Neuronal stem cell (in vitro differentiated cells): ENCODE data around the gene KAT2B. TPM values are rescaled to one million over a fixed set of nuclear protein-coding genes. Genes with fewer than 3 reads are reported as not detected.

Experiments
- DNase-seq: peaks from one replicate; pipeline ENCODE4 v3.0.0-alpha.2; 2013; ENCODE audit warnings: low spot score
- H2AFZ ChIP-seq: one replicate; pipeline ENCODE4 v1.6.1; 2013; ENCODE audit warnings: mild to moderate bottlenecking, low read length, inconsistent platforms
- H2AK5ac ChIP-seq: 2 replicates; pipeline ENCODE4 v1.6.1; 2013; ENCODE audit warnings: low read depth, mild to moderate bottlenecking, inconsistent platforms, low read length, moderate library complexity, mixed read lengths
- H2BK120ac ChIP-seq: 2 replicates; pipeline ENCODE4 v1.6.1; 2013; ENCODE audit warnings: low read depth, mild to moderate bottlenecking, inconsistent platforms, low read length, moderate library complexity, mixed read lengths
- H2BK12ac ChIP-seq: one replicate; pipeline ENCODE4 v1.6.1; 2013; ENCODE audit warnings: low read length, inconsistent platforms
- H2BK15ac ChIP-seq: 2 replicates; pipeline ENCODE4 v1.6.1; 2013; ENCODE audit warnings: mild to moderate bottlenecking, low read length, inconsistent platforms, mixed read lengths
- H2BK5ac ChIP-seq: one replicate; pipeline ENCODE4 v1.6.1; 2013; ENCODE audit warnings: inconsistent platforms, mild to moderate bottlenecking, low read length, moderate library complexity
- H3K14ac ChIP-seq: one replicate; pipeline ENCODE4 v1.6.1; 2013; ENCODE audit warnings: low read length, inconsistent platforms
- H3K18ac ChIP-seq: 2 replicates; pipeline ENCODE4 v1.6.1; 2013; ENCODE audit warnings: low read length, inconsistent platforms
- H3K23ac ChIP-seq: 2 replicates; pipeline ENCODE4 v1.6.1; 2013; ENCODE audit warnings: low read depth, mild to moderate bottlenecking, mixed read lengths, low read length, inconsistent platforms; ENCODE audit not compliant: poor library complexity
- H3K27ac ChIP-seq: replicated peaks from 3 replicates; pipeline ENCODE4 v1.5.1; 2013; ENCODE audit warnings: low read length, inconsistent platforms
- H3K27me3 ChIP-seq, 3 experiments: 2 replicates each; pipeline ENCODE4 v1.6.1; 2013; ENCODE audit warnings: low read length in 3 of 3, mild to moderate bottlenecking in 2 of 3, inconsistent platforms in 1 of 3, low read depth in 1 of 3, mixed read lengths in 1 of 3, moderate library complexity in 1 of 3; ENCODE audit not compliant: control insufficient read depth in 3 of 3, insufficient read depth in 3 of 3
- H3K36me3 ChIP-seq, 2 donors: replicated peaks in 1 of 2; 2 replicates each; pipeline ENCODE4 v1.6.1; 2013; ENCODE audit warnings: low read length in 2 of 2; ENCODE audit not compliant: control insufficient read depth in 2 of 2, insufficient read depth in 2 of 2
- H3K4ac ChIP-seq: 2 replicates; pipeline ENCODE4 v1.6.1; 2013; ENCODE audit warnings: inconsistent platforms, mild to moderate bottlenecking, low read length, moderate library complexity
- H3K4me1 ChIP-seq, 2 donors: 1 replicate in 1 of 2; 2 replicates in 1 of 2; pipeline ENCODE4 v1.6.1; 2013; ENCODE audit warnings: low read length in 2 of 2, low read depth in 1 of 2; ENCODE audit not compliant: control insufficient read depth in 2 of 2, insufficient read depth in 1 of 2
- H3K4me2 ChIP-seq: one replicate; pipeline ENCODE4 v1.6.1; 2013; ENCODE audit warnings: mild to moderate bottlenecking, low read length, inconsistent platforms; ENCODE audit not compliant: insufficient read depth, poor library complexity, severe bottlenecking
- H3K4me3 ChIP-seq, 2 donors: 2 replicates each; pipeline ENCODE4 v1.5.1; 2013; ENCODE audit warnings: low read length in 2 of 2, mild to moderate bottlenecking in 2 of 2, inconsistent platforms in 1 of 2, moderate library complexity in 1 of 2
- H3K79me1 ChIP-seq: one replicate; pipeline ENCODE4 v1.6.1; 2013; ENCODE audit warnings: low read depth, mild to moderate bottlenecking, inconsistent platforms, low read length, moderate library complexity
- H3K9ac ChIP-seq: one replicate; pipeline ENCODE4 v1.6.1; 2013; ENCODE audit warnings: mild to moderate bottlenecking, low read depth, low read length, inconsistent platforms; ENCODE audit not compliant: poor library complexity
- H3K9me3 ChIP-seq, 2 donors: replicated peaks in 1 of 2; 2 replicates each; pipeline versions ENCODE3 to v1.6.1; 2013; ENCODE audit warnings: low read length in 2 of 2, mild to moderate bottlenecking in 2 of 2, inconsistent platforms in 1 of 2, low read depth in 1 of 2, mixed read lengths in 1 of 2, moderate library complexity in 1 of 2; ENCODE audit not compliant: control insufficient read depth in 2 of 2, insufficient read depth in 1 of 2
- H4K8ac ChIP-seq: one replicate; pipeline ENCODE4 v1.6.1; 2013; ENCODE audit warnings: low read depth, mild to moderate bottlenecking, inconsistent platforms, low read length, moderate library complexity
- H4K91ac ChIP-seq: one replicate; pipeline ENCODE4 v1.6.1; 2013; ENCODE audit warnings: low read length, low read depth, mild to moderate bottlenecking, inconsistent platforms; ENCODE audit not compliant: poor library complexity
- WGBS, 2 donors: extraction: QIAGEN DNeasy Blood & Tissue Kit; methylation state at CpG; one replicate each; pipeline ENCODE4 v1.1.7; 2013; ENCODE audit warnings: missing lambda C conversion rate in 2 of 2, mixed read lengths in 1 of 2; ENCODE audit not compliant: insufficient read length in 2 of 2, insufficient replicate concordance in 1 of 2; ENCODE audit errors: extremely low coverage in 2 of 2; 5-methylcytosine and 5-hydroxymethylcytosine counted together
- polyA plus RNA-seq, 2 experiments: library from polyadenylated mRNA; stranded (reverse); fragments of 200-250 nt; gene quantifications; one replicate each; pipeline ENCODE4 v1.2.3, GENCODE V29; 2013

Gene KAT2B
- polyA plus RNA-seq (2013, experiment 1 of 2), result 7.6 TPM
- 7.5 TPM for polyA plus RNA-seq (2013, experiment 2 of 2)

DNA sequence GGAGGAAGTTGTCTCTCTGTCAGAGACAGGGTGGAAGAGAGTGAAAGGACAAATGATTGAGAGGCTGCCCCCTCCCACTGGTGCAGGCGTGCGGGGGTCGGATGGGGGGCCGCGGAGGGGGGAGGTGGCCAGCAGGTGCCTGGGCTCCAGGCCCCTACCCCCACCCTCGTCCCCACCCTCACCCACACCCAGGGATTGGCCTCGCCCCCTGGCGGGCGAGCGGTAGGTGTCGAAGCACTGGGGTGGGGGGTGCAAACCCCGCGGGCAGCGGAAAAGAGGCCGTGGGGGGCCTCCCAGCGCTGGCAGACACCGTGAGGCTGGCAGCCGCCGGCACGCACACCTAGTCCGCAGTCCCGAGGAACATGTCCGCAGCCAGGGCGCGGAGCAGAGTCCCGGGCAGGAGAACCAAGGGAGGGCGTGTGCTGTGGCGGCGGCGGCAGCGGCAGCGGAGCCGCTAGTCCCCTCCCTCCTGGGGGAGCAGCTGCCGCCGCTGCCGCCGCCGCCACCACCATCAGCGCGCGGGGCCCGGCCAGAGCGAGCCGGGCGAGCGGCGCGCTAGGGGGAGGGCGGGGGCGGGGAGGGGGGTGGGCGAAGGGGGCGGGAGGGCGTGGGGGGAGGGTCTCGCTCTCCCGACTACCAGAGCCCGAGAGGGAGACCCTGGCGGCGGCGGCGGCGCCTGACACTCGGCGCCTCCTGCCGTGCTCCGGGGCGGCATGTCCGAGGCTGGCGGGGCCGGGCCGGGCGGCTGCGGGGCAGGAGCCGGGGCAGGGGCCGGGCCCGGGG, at the start of gene KAT2B:
TSS of gene KAT2B (plus strand) at position 682 of the 783 bp plus-strand sequence. CDS start at position 714, 32 bp downstream.
- H2BK5ac ChIP-seq, result peak within 1 kb of the TSS; percentile 97
- H4K91ac ChIP-seq, result no peak within 1 kb of the TSS
- H3K23ac ChIP-seq, result peak within 1 kb of the TSS; percentile 76
- peak within 1 kb of the TSS; percentile 85 for H3K9ac ChIP-seq
- peak within 1 kb of the TSS; percentile 98 for H3K18ac ChIP-seq
- H2BK120ac ChIP-seq, result no peak within 1 kb of the TSS
- DNase-seq, result peak; percentile 79
- no CpG with 5 or more reads among the region's 75 CpGs for WGBS, 2 donors
- peak within 1 kb of the TSS; percentile 99 for H3K27ac ChIP-seq
- H2AK5ac ChIP-seq, result no peak within 1 kb of the TSS
- H3K4ac ChIP-seq, result no peak within 1 kb of the TSS
- no peak within 1 kb of the TSS for H4K8ac ChIP-seq
- peak within 1 kb of the TSS; percentile 93 for H3K4me2 ChIP-seq
- no peaks in the 10 kb centered on the region for H3K9me3 ChIP-seq
- H2BK15ac ChIP-seq, result peak within 1 kb of the TSS; percentile 31
- H3K4me3 ChIP-seq, result peak within 1 kb of the TSS; percentile 76 to 95
- H3K36me3 ChIP-seq, result no peaks in the 10 kb centered on the region
- no peak within 1 kb of the TSS for H3K14ac ChIP-seq
- peaks cover 1% of the 10 kb centered on the region for H3K79me1 ChIP-seq
- H2BK12ac ChIP-seq, result no peak within 1 kb of the TSS
- H2AFZ ChIP-seq, result peak within 1 kb of the TSS; percentile 99
- H3K27me3 ChIP-seq, result no peaks in the 10 kb centered on the region
- H3K4me1 ChIP-seq, result peaks cover 6 to 17% of the 10 kb centered on the region in 2 donors

DNA sequence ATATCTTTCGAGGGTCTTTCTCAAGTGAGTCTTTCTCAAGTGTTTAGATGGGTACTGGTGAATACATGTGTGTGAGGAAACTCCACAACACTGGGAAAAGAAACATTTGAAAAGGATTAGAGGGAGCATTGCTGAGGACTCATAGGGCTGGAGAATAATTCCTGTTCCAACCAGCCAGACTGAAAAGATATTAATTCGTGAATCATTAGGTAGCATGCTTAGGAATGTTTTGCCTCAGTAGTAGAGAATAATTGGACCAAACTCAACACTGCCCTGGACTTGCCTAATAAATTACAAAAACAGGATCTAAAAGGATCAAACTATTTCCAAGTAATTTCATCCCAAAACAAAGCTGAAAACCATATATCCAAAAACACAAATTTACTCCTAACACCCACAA, 45.5 kb upstream of the KAT2B start:
- no peak overlapping the region for H2AK5ac ChIP-seq
- DNase-seq, result no peak
- H2BK5ac ChIP-seq, result no peak overlapping the region
- no peak overlapping the region for H3K4me2 ChIP-seq
- H3K4ac ChIP-seq, result no peak overlapping the region
- no peak overlapping the region for H3K14ac ChIP-seq
- no peak overlapping the region for H3K9ac ChIP-seq
- H3K4me1 ChIP-seq, result no peaks in the 10 kb centered on the region
- H2BK120ac ChIP-seq, result no peak overlapping the region
- H4K91ac ChIP-seq, result no peak overlapping the region
- WGBS, 2 donors, result no CpG with 5 or more reads among the region's 2 CpGs
- H3K4me3 ChIP-seq, result no peak overlapping the region
- H3K36me3 ChIP-seq, result no peaks in the 10 kb centered on the region
- no peak overlapping the region for H4K8ac ChIP-seq
- no peak overlapping the region for H2BK15ac ChIP-seq
- no peak overlapping the region for H3K23ac ChIP-seq
- no peak overlapping the region for H3K18ac ChIP-seq
- H3K9me3 ChIP-seq, result no peaks in the 10 kb centered on the region
- H2AFZ ChIP-seq, result no peak overlapping the region
- no peaks in the 10 kb centered on the region for H3K27me3 ChIP-seq
- no peak overlapping the region for H2BK12ac ChIP-seq
- H3K79me1 ChIP-seq, result no peaks in the 10 kb centered on the region
- H3K27ac ChIP-seq, result no peak overlapping the region

DNA sequence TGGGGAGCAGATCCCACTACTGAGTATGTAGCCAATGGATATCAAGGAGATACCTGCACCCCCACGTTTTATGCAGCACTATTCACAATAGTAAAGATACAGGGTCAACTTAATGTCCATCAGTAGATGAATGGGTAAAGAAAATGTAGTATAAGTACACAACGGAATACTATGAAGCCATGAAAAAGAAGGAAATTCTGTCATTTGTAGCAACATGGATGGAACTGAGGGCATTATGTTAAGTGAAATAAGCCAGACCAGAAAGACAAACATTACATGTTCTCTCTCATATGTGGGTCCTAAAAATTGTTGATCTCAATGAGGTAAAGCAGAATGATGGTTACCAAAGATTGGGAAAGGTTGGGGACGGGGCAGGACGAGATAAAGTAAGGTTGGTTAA, 42.7 kb upstream of the KAT2B start:
- H3K9me3 ChIP-seq, result no peaks in the 10 kb centered on the region
- H3K4ac ChIP-seq, result no peak overlapping the region
- H3K27ac ChIP-seq, result no peak overlapping the region
- no peaks in the 10 kb centered on the region for H3K4me1 ChIP-seq
- no peak overlapping the region for H3K14ac ChIP-seq
- H4K8ac ChIP-seq, result no peak overlapping the region
- no peaks in the 10 kb centered on the region for H3K79me1 ChIP-seq
- H4K91ac ChIP-seq, result no peak overlapping the region
- no peak overlapping the region for H3K4me2 ChIP-seq
- no peak overlapping the region for H2BK5ac ChIP-seq
- H3K9ac ChIP-seq, result no peak overlapping the region
- no peak for DNase-seq
- H2AK5ac ChIP-seq, result no peak overlapping the region
- no peak overlapping the region for H3K23ac ChIP-seq
- H3K18ac ChIP-seq, result no peak overlapping the region
- H3K27me3 ChIP-seq, result no peaks in the 10 kb centered on the region
- WGBS, 2 donors, result no CpG with 5 or more reads among the region's 4 CpGs
- H3K4me3 ChIP-seq, result no peak overlapping the region
- H3K36me3 ChIP-seq, result no peaks in the 10 kb centered on the region
- H2BK12ac ChIP-seq, result no peak overlapping the region
- H2BK120ac ChIP-seq, result no peak overlapping the region
- H2BK15ac ChIP-seq, result no peak overlapping the region
- no peak overlapping the region for H2AFZ ChIP-seq

DNA sequence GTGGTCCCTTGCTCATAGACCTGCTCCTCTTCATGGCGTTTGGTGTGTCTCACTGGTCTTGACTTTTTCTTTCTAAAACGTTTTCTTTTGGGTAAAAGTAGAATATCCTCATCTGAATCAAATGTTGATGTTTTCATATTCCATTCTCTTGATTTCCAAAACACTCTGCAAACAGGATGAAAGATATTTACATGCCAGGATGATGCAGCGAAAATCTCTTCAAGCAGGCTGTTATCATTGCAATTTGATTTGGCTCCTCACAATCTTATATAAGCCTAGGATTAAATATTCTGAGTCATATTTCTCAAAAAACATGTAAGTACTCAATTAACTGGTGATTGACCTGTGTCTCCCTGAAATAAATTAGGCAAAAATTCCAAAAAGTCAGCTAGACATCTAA, 38.3 kb upstream of the KAT2B start:
- Histone ChIP-seq H4K91ac (no peak overlapping the region), H2AFZ (no peak overlapping the region), H3K79me1 (no peaks in the 10 kb centered on the region), H3K27me3 (no peaks in the 10 kb centered on the region), H3K23ac (no peak overlapping the region), H3K18ac (no peak overlapping the region), H3K4me1 (no peaks in the 10 kb centered on the region), H3K9ac (no peak overlapping the region), H3K4ac (no peak overlapping the region), H2BK15ac (no peak overlapping the region), H3K14ac (no peak overlapping the region), H3K4me2 (no peak overlapping the region), H2BK5ac (no peak overlapping the region), H3K4me3 (no peak overlapping the region), H2BK120ac (no peak overlapping the region), H2BK12ac (no peak overlapping the region), H3K9me3 (no peaks in the 10 kb centered on the region), H3K27ac (no peak overlapping the region), H4K8ac (no peak overlapping the region), H2AK5ac (no peak overlapping the region), H3K36me3 (no peaks in the 10 kb centered on the region)
- no peak for DNase-seq
- no CpG with 5 or more reads among the region's 3 CpGs for WGBS, 2 donors
